Ovary (tissue), 9 donors: ENCODE data around the gene ZNRF1. TPM values are rescaled to one million over a fixed set of nuclear protein-coding genes. Genes with fewer than 3 reads are reported as not detected.

Experiments used
- DNase-seq, 5 donors: peaks; one replicate each; pipeline ENCODE4 v3.0.0-alpha.2; 2019 to 2020
- H3K27ac ChIP-seq, 2 donors: fragments of 200-600 bp; one replicate each; pipeline versions ENCODE4 v1.5.1 to v1.8.0; 2019 to 2022
- H3K27me3 ChIP-seq: fragments of 200-600 bp; one replicate; pipeline ENCODE4 v1.8.0; 2022
- H3K36me3 ChIP-seq: fragments of 200-600 bp; sonication (generic); one replicate; pipeline ENCODE4 v1.5.1; 2019
- H3K4me1 ChIP-seq: one replicate; pipeline ENCODE4 v1.8.1; 2013; ENCODE audit warnings: mild to moderate bottlenecking, moderate library complexity; ENCODE audit not compliant: insufficient read depth
- H3K4me3 ChIP-seq: fragments of 200-600 bp; sonication (generic); one replicate; pipeline ENCODE4 v1.5.1; 2017
- H3K9me3 ChIP-seq, 2 donors: fragments of 200-600 bp in 1 of 2; sonication (generic) in 1 of 2; one replicate each; pipeline versions ENCODE4 v1.5.1 to v1.8.1; 2013 to 2019; ENCODE audit warnings: mild to moderate bottlenecking in 1 of 2, moderate library complexity in 1 of 2
- CTCF ChIP-seq, 3 donors: fragments of 450-650 bp in 2 of 3; fragments of 200-600 bp in 1 of 3; IDR thresholded peaks; one replicate each; pipeline versions ENCODE4 v1.5.1 to v1.8.0; 2016 to 2022; ENCODE audit warnings: antibody characterized with exemption in 3 of 3, mild to moderate bottlenecking in 1 of 3
- EP300 ChIP-seq: sonication (generic); formaldehyde crosslinking; IDR thresholded peaks from one replicate; pipeline ENCODE4 v1.6.1; 2017; ENCODE audit warnings: antibody characterized with exemption
- POLR2A ChIP-seq: fragments of 450-650 bp; IDR thresholded peaks from one replicate; pipeline ENCODE4 v1.6.1; 2017; ENCODE audit warnings: antibody characterized with exemption, mild to moderate bottlenecking, moderate library complexity
- WGBS, 3 donors: extraction: QIAGEN DNeasy Blood & Tissue Kit in 1 of 3; methylation state at CpG; one replicate each; pipeline versions ENCODE4 v1.1.5 to v1.1.7; 2013 to 2017; 5-methylcytosine and 5-hydroxymethylcytosine counted together
- intact Hi-C, 4 donors: fragments of 100-400 bp; cut with DNase I; formaldehyde crosslinking; loops; one replicate each; pipeline versions ENCODE4 v1.11.0 to v1.15.1; 2022 to 2023
- polyA plus RNA-seq, 2 donors: library from polyadenylated mRNA; stranded (reverse); fragments of 200-250 nt in 1 of 2; fragments of 350-450 nt in 1 of 2; fragmentation: Illumina TruSeq in 1 of 2; extraction: RNeasy Lipid Tissue Mini Kit (QIAGEN cat#74804) in 1 of 2; gene quantifications; one replicate each; pipeline ENCODE4 v1.2.3, GENCODE V29; 2013 to 2014
- total RNA-seq, 7 donors: library from RNA; depleted of rRNA in 2 of 7; stranded (reverse); fragments of >200 nt in 2 of 7; fragmentation: NEBNext Ultra II Directional in 3 of 7; extraction: Animal tissue kit (Norgen Biotek cat#: 25700) in 3 of 7; gene quantifications; one replicate each; pipeline versions ENCODE4 v1.1.0 to v1.2.4, GENCODE V29; 2016 to 2023
- donor health status: DM: no; HTN: no; CAD: no; lungs with moderate emphysema.
- donor health status: DM: no; HTN: no; CAD: no.
- donor health status: Bipolar disorder and iron deficiency.
- donor health status: DM: yes; HTN: yes; CAD: no.
- donor health status: DM: no; HTN: no; CAD: no.
- donor health status: DM: yes; HTN: yes; CAD: no.

The ZNRF1 gene
- total and polyA plus RNA-seq, 9 donors = 10.8 to 27.9 (median 24.3) TPM

- peak in 1 of 5 donors; percentile 47 for DNase-seq
- TF ChIP-seq CTCF (IDR thresholded peaks at IDR 0.05) (no peak), POLR2A (no peak), EP300 (no peak)
- H3K9me3 ChIP-seq = no peaks in the 10 kb centered on the region
- H3K27ac ChIP-seq = peak overlapping the region in 1 of 2 donors; percentile 76
- H3K4me3 ChIP-seq = no peak overlapping the region
- peaks cover 34% of the 10 kb centered on the region for H3K4me1 ChIP-seq
- WGBS, 3 donors = 56 to 63% (median 60%) methylated on average over 14 of the region's 14 CpGs
- no peaks in the 10 kb centered on the region for H3K27me3 ChIP-seq
- no peaks in the 10 kb centered on the region for H3K36me3 ChIP-seq
- intact Hi-C loops = loop anchor here in 2 of 4 donors (5.0 to 10.0 kb wide), 2 partner anchors 116 to 408 kb away; partner anchors contain the start of genes MLKL (in 1 of the 2) and ZNRF1 (in 1 of the 2)
Observed at GRCh38 chr16:75112734-75113491, 114.1 kb downstream of the ZNRF1 start.

GRCh38 chr16:75113541-75114121, 114.8 kb downstream of the ZNRF1 start:
- no peaks in the 10 kb centered on the region for H3K36me3 ChIP-seq
- peaks cover 33% of the 10 kb centered on the region for H3K4me1 ChIP-seq
- no peak overlapping the region for H3K4me3 ChIP-seq
- no peak for TF ChIP-seq CTCF (IDR thresholded peaks at IDR 0.05)
- no peak for TF ChIP-seq POLR2A
- TF ChIP-seq EP300 = no peak
- no peak overlapping the region for H3K27ac ChIP-seq
- DNase-seq = peak in 1 of 5 donors; percentile 35
- 86 to 90% (median 89%) methylated on average over 18 to 20 of the region's 20 CpGs for WGBS, 3 donors
- H3K27me3 ChIP-seq = no peaks in the 10 kb centered on the region
- intact Hi-C loops = loop anchor here in 2 of 4 donors (5.0 to 10.0 kb wide), 2 partner anchors 116 to 409 kb away; partner anchors contain the start of genes MLKL (in 1 of the 2) and ZNRF1 (in 1 of the 2)
- no peaks in the 10 kb centered on the region for H3K9me3 ChIP-seq

GRCh38 chr16:75114179-75114945, 115.5 kb downstream of the ZNRF1 start:
- intact Hi-C loops = loop anchor here in 2 of 4 donors (5.0 to 10.0 kb wide), 2 partner anchors 117 to 410 kb away; partner anchors contain the start of genes MLKL (in 1 of the 2) and ZNRF1 (in 1 of the 2)
- DNase-seq = peak in 2 of 5 donors; percentile 34 to 42
- Histone ChIP-seq H3K27ac (no peak overlapping the region), H3K36me3 (no peaks in the 10 kb centered on the region), H3K4me1 (peaks cover 28% of the 10 kb centered on the region), H3K4me3 (no peak overlapping the region), H3K27me3 (no peaks in the 10 kb centered on the region), H3K9me3 (no peaks in the 10 kb centered on the region)
- TF ChIP-seq CTCF (IDR thresholded peaks at IDR 0.05) = no peak
- no peak for TF ChIP-seq POLR2A
- TF ChIP-seq EP300 = no peak
- 82 to 93% (median 85%) methylated on average over 30 to 44 of the region's 44 CpGs for WGBS, 3 donors
